ENCODE data around the gene TBC1D14.

Gene TBC1D14

DNA sequence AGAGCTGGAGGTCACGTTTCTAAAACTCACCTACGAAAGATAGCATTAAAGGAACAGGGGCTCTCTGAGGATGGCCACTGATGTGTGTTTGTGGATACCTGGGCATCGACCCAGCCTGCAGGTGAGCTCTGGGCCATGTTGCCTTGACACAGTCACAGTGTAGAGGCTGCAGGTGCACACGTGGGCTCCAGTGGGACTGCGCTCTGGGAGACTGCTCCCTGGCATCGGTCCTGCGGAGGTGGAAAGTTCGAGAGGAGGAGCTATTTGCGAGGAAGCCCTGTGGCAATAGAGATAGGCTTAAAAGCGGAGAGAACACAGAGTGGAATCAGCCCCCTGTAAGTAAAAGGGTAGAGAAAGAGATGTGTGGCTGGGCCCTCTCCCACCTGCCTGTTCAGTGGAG is 121.2 kb downstream of the TBC1D14 start:
- H3K27me3 ChIP-seq (ENCODE audit: insufficient read depth, low read length, poor library complexity, severe bottlenecking), result no peaks in the 10 kb centered on the region
- H3K9me3 ChIP-seq (ENCODE audit: insufficient read depth, low read depth, low read length), result no peaks in the 10 kb centered on the region
- no peak overlapping the region for H3K4me3 ChIP-seq (ENCODE audit: low read length, poor library complexity, severe bottlenecking)
- no peaks in the 10 kb centered on the region for H3K79me2 ChIP-seq (ENCODE audit: insufficient read depth, low read length)
- H3K4me1 ChIP-seq (ENCODE audit: insufficient read depth, low read length, poor library complexity, severe bottlenecking), result no peaks in the 10 kb centered on the region
- no peak overlapping the region for H3K4me2 ChIP-seq (ENCODE audit: low read depth, low read length, poor library complexity, severe bottlenecking)
- TF ChIP-seq, protein P1, sequence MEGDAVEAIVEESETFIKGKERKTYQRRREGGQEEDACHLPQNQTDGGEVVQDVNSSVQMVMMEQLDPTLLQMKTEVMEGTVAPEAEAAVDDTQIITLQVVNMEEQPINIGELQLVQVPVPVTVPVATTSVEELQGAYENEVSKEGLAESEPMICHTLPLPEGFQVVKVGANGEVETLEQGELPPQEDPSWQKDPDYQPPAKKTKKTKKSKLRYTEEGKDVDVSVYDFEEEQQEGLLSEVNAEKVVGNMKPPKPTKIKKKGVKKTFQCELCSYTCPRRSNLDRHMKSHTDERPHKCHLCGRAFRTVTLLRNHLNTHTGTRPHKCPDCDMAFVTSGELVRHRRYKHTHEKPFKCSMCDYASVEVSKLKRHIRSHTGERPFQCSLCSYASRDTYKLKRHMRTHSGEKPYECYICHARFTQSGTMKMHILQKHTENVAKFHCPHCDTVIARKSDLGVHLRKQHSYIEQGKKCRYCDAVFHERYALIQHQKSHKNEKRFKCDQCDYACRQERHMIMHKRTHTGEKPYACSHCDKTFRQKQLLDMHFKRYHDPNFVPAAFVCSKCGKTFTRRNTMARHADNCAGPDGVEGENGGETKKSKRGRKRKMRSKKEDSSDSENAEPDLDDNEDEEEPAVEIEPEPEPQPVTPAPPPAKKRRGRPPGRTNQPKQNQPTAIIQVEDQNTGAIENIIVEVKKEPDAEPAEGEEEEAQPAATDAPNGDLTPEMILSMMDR (conservative IDR thresholded peaks at IDR 0.05; ENCODE audit: low read length), result no peak
- TF ChIP-seq EZH2phosphoT487 (IDR thresholded peaks at IDR 0.05; ENCODE audit: borderline replicate concordance), result no peak
- H3K9me2 ChIP-seq (replicated peaks; ENCODE audit: low read depth, low read length), result no peaks in the 10 kb centered on the region
- no peak overlapping the region for H3K9ac ChIP-seq (ENCODE audit: low read depth, low read length, poor library complexity, severe bottlenecking)
- H2AFZ ChIP-seq (ENCODE audit: low read length), result no peak overlapping the region
- H3K36me3 ChIP-seq (ENCODE audit: insufficient read depth, low read length), result peaks cover 42% of the 10 kb centered on the region; the same call in 1 of the 2 replicates
- no peaks in the 10 kb centered on the region for H4K20me1 ChIP-seq (ENCODE audit: insufficient read depth, low read length, poor library complexity, severe bottlenecking)
- no peaks in the 10 kb centered on the region for H3F3A ChIP-seq (ENCODE audit: low read depth)

DNA sequence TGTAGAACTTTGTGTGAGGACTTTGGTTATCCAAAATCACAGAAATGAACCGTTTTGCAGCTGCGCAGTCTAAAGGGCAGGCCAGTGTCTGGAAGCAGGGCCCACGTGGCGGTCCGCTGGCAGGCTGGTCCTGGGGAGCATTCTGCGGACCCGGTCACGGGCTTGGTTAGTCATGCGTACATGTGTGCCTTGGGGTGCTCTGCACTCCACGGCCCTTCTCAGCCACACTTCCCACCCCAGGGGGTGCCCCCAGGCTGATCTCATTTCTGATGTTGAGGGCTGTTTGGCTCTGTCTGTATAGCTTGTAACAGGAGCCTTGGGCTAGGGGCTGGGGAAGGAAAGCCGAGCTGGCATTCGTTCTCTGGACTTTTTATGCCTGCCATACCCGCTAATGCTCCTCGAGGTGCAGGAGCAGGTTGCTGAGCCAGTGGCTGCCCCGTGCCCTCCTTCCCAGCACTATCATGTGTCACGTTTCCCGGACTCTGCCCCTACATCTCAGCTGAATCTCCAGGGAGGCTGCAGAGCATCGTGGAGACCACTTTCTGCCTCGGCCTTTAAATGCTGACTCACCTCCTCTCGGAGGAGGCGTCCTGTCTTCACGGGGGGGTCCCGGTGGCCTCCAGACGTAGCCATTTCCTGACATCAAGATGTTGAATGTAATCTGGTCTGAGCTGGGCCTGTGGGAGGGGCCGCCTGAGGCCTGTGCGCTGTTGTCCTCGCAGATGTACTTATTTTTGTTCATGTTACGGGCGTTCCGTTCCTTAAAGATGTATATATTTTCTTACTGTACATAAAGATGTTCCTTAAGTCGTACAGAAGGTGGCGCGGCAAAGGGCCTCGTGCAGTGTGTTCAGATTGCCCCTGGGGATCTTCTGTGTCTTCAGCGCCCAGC is 122.2 kb downstream of the TBC1D14 start:
- no peak for TF ChIP-seq EZH2phosphoT487 (IDR thresholded peaks at IDR 0.05; ENCODE audit: borderline replicate concordance)
- TF ChIP-seq, protein P1 (conservative IDR thresholded peaks at IDR 0.05; ENCODE audit: low read length), result no peak
- Histone ChIP-seq H3K4me1 (ENCODE audit: insufficient read depth, low read length, poor library complexity, severe bottlenecking) (no peaks in the 10 kb centered on the region), H4K20me1 (ENCODE audit: insufficient read depth, low read length, poor library complexity, severe bottlenecking) (no peaks in the 10 kb centered on the region)

DNA sequence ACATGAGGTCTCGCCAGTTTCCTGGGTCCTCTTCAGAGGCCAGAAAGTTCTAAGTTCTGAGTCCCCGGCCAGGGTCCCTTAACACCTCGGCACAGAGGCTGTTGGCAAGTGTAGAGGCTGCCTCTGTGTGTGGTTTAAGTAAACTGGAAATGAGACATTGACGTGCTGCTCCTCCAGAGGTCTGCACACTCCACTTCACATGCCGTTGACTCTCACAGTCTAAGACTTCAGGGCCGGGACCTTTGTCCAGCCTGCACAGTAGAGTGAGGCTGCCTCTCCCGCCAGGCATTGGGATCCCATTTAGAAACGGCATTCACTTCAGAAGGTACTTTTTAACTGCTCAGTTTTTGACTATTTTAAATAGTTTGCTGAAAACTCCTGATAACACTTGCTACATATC is 123.0 kb downstream of the TBC1D14 start:
- no peaks in the 10 kb centered on the region for H3K9me3 ChIP-seq (ENCODE audit: insufficient read depth, low read depth, low read length)
- no peaks in the 10 kb centered on the region for H3F3A ChIP-seq (ENCODE audit: low read depth)
- no peak overlapping the region for H3K4me3 ChIP-seq (ENCODE audit: low read length, poor library complexity, severe bottlenecking)
- H3K27me3 ChIP-seq (ENCODE audit: insufficient read depth, low read length, poor library complexity, severe bottlenecking), result no peaks in the 10 kb centered on the region
- no peak overlapping the region for H3K9ac ChIP-seq (ENCODE audit: low read depth, low read length, poor library complexity, severe bottlenecking)
- H4K20me1 ChIP-seq (ENCODE audit: insufficient read depth, low read length, poor library complexity, severe bottlenecking), result no peaks in the 10 kb centered on the region
- no peak overlapping the region for H2AFZ ChIP-seq (ENCODE audit: low read length)
- H3K79me2 ChIP-seq (ENCODE audit: insufficient read depth, low read length), result no peaks in the 10 kb centered on the region
- peaks cover 36% of the 10 kb centered on the region; the same call in 1 of the 2 replicates for H3K36me3 ChIP-seq (ENCODE audit: insufficient read depth, low read length)
- TF ChIP-seq, protein P1 (conservative IDR thresholded peaks at IDR 0.05; ENCODE audit: low read length), result no peak
- no peak for TF ChIP-seq EZH2phosphoT487 (IDR thresholded peaks at IDR 0.05; ENCODE audit: borderline replicate concordance)
- no peak overlapping the region for H3K4me2 ChIP-seq (ENCODE audit: low read depth, low read length, poor library complexity, severe bottlenecking)
- no peaks in the 10 kb centered on the region for H3K4me1 ChIP-seq (ENCODE audit: insufficient read depth, low read length, poor library complexity, severe bottlenecking)
- no peaks in the 10 kb centered on the region for H3K9me2 ChIP-seq (replicated peaks; ENCODE audit: low read depth, low read length)

More for the DNA sequence above, 122.2 kb downstream of the TBC1D14 start:
- Histone ChIP-seq H3K36me3 (ENCODE audit: insufficient read depth, low read length) (peaks cover 42% of the 10 kb centered on the region; the same call in 1 of the 2 replicates), H3F3A (ENCODE audit: low read depth) (no peaks in the 10 kb centered on the region), H3K9ac (ENCODE audit: low read depth, low read length, poor library complexity, severe bottlenecking) (no peak overlapping the region), H2AFZ (ENCODE audit: low read length) (no peak overlapping the region), H3K27me3 (ENCODE audit: insufficient read depth, low read length, poor library complexity, severe bottlenecking) (no peaks in the 10 kb centered on the region), H3K9me3 (ENCODE audit: insufficient read depth, low read depth, low read length) (no peaks in the 10 kb centered on the region), H3K79me2 (ENCODE audit: insufficient read depth, low read length) (no peaks in the 10 kb centered on the region), H3K4me3 (ENCODE audit: low read length, poor library complexity, severe bottlenecking) (no peak overlapping the region), H3K4me2 (ENCODE audit: low read depth, low read length, poor library complexity, severe bottlenecking) (no peak overlapping the region), H3K9me2 (replicated peaks; ENCODE audit: low read depth, low read length) (no peaks in the 10 kb centered on the region)

Data from Loucy (cell line).